Activated naive CD4-positive, alpha-beta T cell treated with anti-CD3 and anti-CD28 coated beads, Interleukin-2, amount 10 ng/mL, durations not matched to agents 7 days and 5 days (primary cell): ENCODE results near the gene IQCK.

Experiments
- CTCF ChIA-PET: fragments of 350-600 bp; sonication (Branson Sonifier 250); formaldehyde crosslinking; loops from one replicate; lab custom pipeline; 2021; ENCODE audit warnings: antibody characterized with exemption; lab: Charles Lee
- DNase-seq: peaks from one replicate; pipeline ENCODE4 v3.0.0-alpha.2; 2020
- H3K27ac Mint-ChIP-seq: one replicate; pipeline ENCODE4 v1.8.0; 2021; ENCODE audit warnings: mild to moderate bottlenecking, moderate library complexity, mixed read lengths
- H3K27me3 Mint-ChIP-seq: one replicate; pipeline ENCODE4 v1.8.0; 2021; ENCODE audit warnings: mild to moderate bottlenecking, mixed read lengths
- H3K36me3 Mint-ChIP-seq: one replicate; pipeline ENCODE4 v1.8.0; 2021; ENCODE audit warnings: mixed read lengths
- H3K4me1 Mint-ChIP-seq: one replicate; pipeline ENCODE4 v1.8.0; 2021; ENCODE audit warnings: mixed read lengths
- H3K4me3 Mint-ChIP-seq: one replicate; pipeline ENCODE4 v1.8.0; 2021; ENCODE audit warnings: mild to moderate bottlenecking, moderate library complexity, mixed read lengths
- H3K9me3 Mint-ChIP-seq: one replicate; pipeline ENCODE4 v1.8.0; 2021; ENCODE audit warnings: mixed read lengths

The IQCK gene

GRCh38 chr16:19749571-19750080, 31.6 kb downstream of the IQCK start:
- no peaks in the 10 kb centered on the region for H3K36me3 Mint-ChIP-seq
- peaks cover 3% of the 10 kb centered on the region for H3K27me3 Mint-ChIP-seq
- no peaks in the 10 kb centered on the region for H3K9me3 Mint-ChIP-seq
- H3K27ac Mint-ChIP-seq, result no peak overlapping the region
- H3K4me3 Mint-ChIP-seq, result no peak overlapping the region
- no peaks in the 10 kb centered on the region for H3K4me1 Mint-ChIP-seq
- DNase-seq, result no peak
- CTCF ChIA-PET, result interaction anchor here (1.0 kb wide), 1 partner anchor 10 kb away, joined by 3 read pairs; no protein-coding TSS in a partner anchor

GRCh38 chr16:19751478-19752385, 33.7 kb downstream of the IQCK start:
- Mint-ChIP-seq H3K27ac (no peak overlapping the region), H3K4me1 (no peaks in the 10 kb centered on the region), H3K9me3 (no peaks in the 10 kb centered on the region), H3K4me3 (no peak overlapping the region), H3K27me3 (peaks cover 3% of the 10 kb centered on the region), H3K36me3 (no peaks in the 10 kb centered on the region)
- no peak for DNase-seq
- CTCF ChIA-PET, result no interaction called here

- DNase-seq, result no peak
- no peak overlapping the region for H3K27ac Mint-ChIP-seq
- H3K27me3 Mint-ChIP-seq, result peaks cover 3% of the 10 kb centered on the region
- H3K36me3 Mint-ChIP-seq, result no peaks in the 10 kb centered on the region
- no peaks in the 10 kb centered on the region for H3K4me1 Mint-ChIP-seq
- CTCF ChIA-PET, result no interaction called here
- H3K4me3 Mint-ChIP-seq, result no peak overlapping the region
- no peaks in the 10 kb centered on the region for H3K9me3 Mint-ChIP-seq
Measured at GRCh38 chr16:19753815-19754643, 36.0 kb downstream of the IQCK start.

- Mint-ChIP-seq H3K27ac (no peak overlapping the region), H3K9me3 (no peaks in the 10 kb centered on the region), H3K4me3 (no peak overlapping the region), H3K27me3 (peaks cover 3% of the 10 kb centered on the region), H3K4me1 (no peaks in the 10 kb centered on the region), H3K36me3 (no peaks in the 10 kb centered on the region)
- CTCF ChIA-PET, result no interaction called here
- no peak for DNase-seq
Measured at GRCh38 chr16:19754644-19755036, 36.6 kb downstream of the IQCK start.

- CTCF ChIA-PET, result no interaction called here
- H3K4me3 Mint-ChIP-seq, result no peak overlapping the region
- H3K27me3 Mint-ChIP-seq, result peaks cover 3% of the 10 kb centered on the region
- DNase-seq, result no peak
- no peaks in the 10 kb centered on the region for H3K4me1 Mint-ChIP-seq
- H3K27ac Mint-ChIP-seq, result no peak overlapping the region
- no peaks in the 10 kb centered on the region for H3K36me3 Mint-ChIP-seq
- no peaks in the 10 kb centered on the region for H3K9me3 Mint-ChIP-seq
Measured at GRCh38 chr16:19755268-19755667, 37.2 kb downstream of the IQCK start.

- H3K4me3 Mint-ChIP-seq, result no peak overlapping the region
- H3K27me3 Mint-ChIP-seq, result peaks cover 3% of the 10 kb centered on the region
- H3K36me3 Mint-ChIP-seq, result no peaks in the 10 kb centered on the region
- CTCF ChIA-PET, result no interaction called here
- DNase-seq, result no peak
- no peaks in the 10 kb centered on the region for H3K4me1 Mint-ChIP-seq
- H3K9me3 Mint-ChIP-seq, result no peaks in the 10 kb centered on the region
- H3K27ac Mint-ChIP-seq, result no peak overlapping the region
Measured at GRCh38 chr16:19757026-19757425, 39.0 kb downstream of the IQCK start.

GRCh38 chr16:19757762-19758595, 39.9 kb downstream of the IQCK start:
- Mint-ChIP-seq H3K4me3 (no peak overlapping the region), H3K27me3 (no peaks in the 10 kb centered on the region), H3K4me1 (no peaks in the 10 kb centered on the region), H3K9me3 (no peaks in the 10 kb centered on the region), H3K27ac (no peak overlapping the region), H3K36me3 (no peaks in the 10 kb centered on the region)
- no peak for DNase-seq
- CTCF ChIA-PET, result no interaction called here

- H3K27ac Mint-ChIP-seq, result no peak overlapping the region
- no peaks in the 10 kb centered on the region for H3K4me1 Mint-ChIP-seq
- H3K9me3 Mint-ChIP-seq, result no peaks in the 10 kb centered on the region
- H3K4me3 Mint-ChIP-seq, result no peak overlapping the region
- H3K36me3 Mint-ChIP-seq, result no peaks in the 10 kb centered on the region
- DNase-seq, result no peak
- H3K27me3 Mint-ChIP-seq, result no peaks in the 10 kb centered on the region
- CTCF ChIA-PET, result no interaction called here
Measured at GRCh38 chr16:19760356-19761060, 42.4 kb downstream of the IQCK start.

GRCh38 chr16:19765860-19766553, 47.9 kb downstream of the IQCK start:
- CTCF ChIA-PET, result no interaction called here
- DNase-seq, result no peak
- no peak overlapping the region for H3K27ac Mint-ChIP-seq
- no peaks in the 10 kb centered on the region for H3K36me3 Mint-ChIP-seq
- H3K4me1 Mint-ChIP-seq, result no peaks in the 10 kb centered on the region
- no peaks in the 10 kb centered on the region for H3K9me3 Mint-ChIP-seq
- no peak overlapping the region for H3K4me3 Mint-ChIP-seq
- no peaks in the 10 kb centered on the region for H3K27me3 Mint-ChIP-seq

- CTCF ChIA-PET, result no interaction called here
- H3K4me1 Mint-ChIP-seq, result no peaks in the 10 kb centered on the region
Measured at GRCh38 chr16:19766554-19766884, 48.4 kb downstream of the IQCK start.

GRCh38 chr16:19766988-19767387, 48.9 kb downstream of the IQCK start:
- peaks cover 4% of the 10 kb centered on the region for H3K27me3 Mint-ChIP-seq
- H3K27ac Mint-ChIP-seq, result no peak overlapping the region
- CTCF ChIA-PET, result no interaction called here
- no peaks in the 10 kb centered on the region for H3K4me1 Mint-ChIP-seq
- H3K4me3 Mint-ChIP-seq, result no peak overlapping the region
- H3K36me3 Mint-ChIP-seq, result no peaks in the 10 kb centered on the region
- no peak for DNase-seq
- no peaks in the 10 kb centered on the region for H3K9me3 Mint-ChIP-seq

More at GRCh38 chr16:19766554-19766884, 48.4 kb downstream of the IQCK start:
- Mint-ChIP-seq H3K9me3 (no peaks in the 10 kb centered on the region), H3K27ac (no peak overlapping the region), H3K36me3 (no peaks in the 10 kb centered on the region), H3K27me3 (no peaks in the 10 kb centered on the region), H3K4me3 (no peak overlapping the region)
- DNase-seq, result no peak

- H3K27ac Mint-ChIP-seq, result no peak overlapping the region
- no peaks in the 10 kb centered on the region for H3K9me3 Mint-ChIP-seq
- no peaks in the 10 kb centered on the region for H3K36me3 Mint-ChIP-seq
- no peak for DNase-seq
- no peak overlapping the region for H3K4me3 Mint-ChIP-seq
- peaks cover 4% of the 10 kb centered on the region for H3K27me3 Mint-ChIP-seq
- CTCF ChIA-PET, result no interaction called here
- H3K4me1 Mint-ChIP-seq, result no peaks in the 10 kb centered on the region
Measured at GRCh38 chr16:19767497-19767896, 49.4 kb downstream of the IQCK start.

GRCh38 chr16:19769239-19769638, 51.2 kb downstream of the IQCK start:
- H3K9me3 Mint-ChIP-seq, result no peaks in the 10 kb centered on the region
- no peak overlapping the region for H3K27ac Mint-ChIP-seq
- no peaks in the 10 kb centered on the region for H3K4me1 Mint-ChIP-seq
- CTCF ChIA-PET, result no interaction called here
- peaks cover 4% of the 10 kb centered on the region for H3K27me3 Mint-ChIP-seq
- H3K36me3 Mint-ChIP-seq, result no peaks in the 10 kb centered on the region
- H3K4me3 Mint-ChIP-seq, result no peak overlapping the region
- no peak for DNase-seq
